Keratinocyte (primary cell): Measurements from ENCODE around the gene AUH. TPM values are rescaled to one million over a fixed set of nuclear protein-coding genes. Genes with fewer than 3 reads are reported as not detected.

ENCODE experiments used
- DNase-seq: peaks from one replicate; pipeline ENCODE4 v3.0.0-alpha.2; 2011; ENCODE audit warnings: low read depth, missing footprints, low spot score
- FAIRE-seq: peaks from 2 replicates; lab custom pipeline; 2011; peaks lifted over from hg19 to GRCh38; lab: Jason Lieb, UNC
- H2AFZ ChIP-seq: 2 replicates; pipeline ENCODE4 v1.6.0; 2012; ENCODE audit warnings: low read length, control low read depth, inconsistent platforms; ENCODE audit not compliant: control insufficient read depth
- H3K27ac ChIP-seq: 2 replicates; pipeline ENCODE4 v1.5.1; 2011; ENCODE audit warnings: low read length; ENCODE audit not compliant: control insufficient read depth, insufficient read depth
- H3K27me3 ChIP-seq: 3 replicates; pipeline ENCODE4 v1.6.0; 2011; ENCODE audit warnings: low read length; ENCODE audit not compliant: control insufficient read depth, insufficient read depth; ENCODE audit errors: extremely low read depth
- H3K36me3 ChIP-seq, 2 experiments: 2 replicates in 1 of 2; 3 replicates in 1 of 2; pipeline ENCODE4 v1.5.1; 2011; ENCODE audit warnings: low read length in 2 of 2, mild to moderate bottlenecking in 1 of 2; ENCODE audit not compliant: control insufficient read depth in 2 of 2, insufficient read depth in 2 of 2; ENCODE audit errors: extremely low read depth in 1 of 2
- H3K4me1 ChIP-seq: 3 replicates; pipeline ENCODE4 v1.5.1; 2011; ENCODE audit warnings: low read length; ENCODE audit not compliant: control insufficient read depth, insufficient read depth; ENCODE audit errors: extremely low read depth
- H3K4me2 ChIP-seq: 3 replicates; pipeline ENCODE4 v1.6.0; 2011; ENCODE audit warnings: low read depth, low read length; ENCODE audit not compliant: control insufficient read depth, insufficient read depth; ENCODE audit errors: extremely low read depth
- H3K4me3 ChIP-seq, 3 experiments: fragments of 200-600 bp in 1 of 3; sonication (generic) in 1 of 3; 2 replicates in 2 of 3; 3 replicates in 1 of 3; pipeline ENCODE4 v1.5.1; 2011 to 2016; ENCODE audit warnings: low read length in 3 of 3, mild to moderate bottlenecking in 3 of 3, control low read depth in 2 of 3, inconsistent platforms in 1 of 3, low read depth in 1 of 3, mixed read lengths in 1 of 3, mixed run types in 1 of 3, moderate library complexity in 1 of 3; ENCODE audit not compliant: control insufficient read depth in 2 of 3, insufficient read depth in 2 of 3; ENCODE audit errors: extremely low read depth in 1 of 3
- H3K79me2 ChIP-seq: 2 replicates; pipeline ENCODE4 v1.6.0; 2012; ENCODE audit warnings: low read length; ENCODE audit not compliant: control insufficient read depth, insufficient read depth
- H3K9ac ChIP-seq: 3 replicates; pipeline ENCODE4 v1.6.0; 2011; ENCODE audit warnings: low read length; ENCODE audit not compliant: control insufficient read depth, insufficient read depth; ENCODE audit errors: extremely low read depth
- H3K9me1 ChIP-seq: 3 replicates; pipeline ENCODE4 v1.6.0; 2011; ENCODE audit warnings: low read length; ENCODE audit not compliant: control insufficient read depth, insufficient read depth; ENCODE audit errors: extremely low read depth
- H3K9me3 ChIP-seq: 2 replicates; pipeline ENCODE4 v1.5.1; 2012; ENCODE audit warnings: low read depth, low read length; ENCODE audit not compliant: control insufficient read depth
- H4K20me1 ChIP-seq: 3 replicates; pipeline ENCODE4 v1.6.0; 2011; ENCODE audit warnings: low read length; ENCODE audit not compliant: control insufficient read depth, insufficient read depth; ENCODE audit errors: extremely low read depth
- EZH2 ChIP-seq: IDR thresholded peaks from one replicate; pipeline ENCODE4 v1.6.1; 2012; ENCODE audit warnings: inconsistent platforms, mild to moderate bottlenecking, low read length, moderate library complexity
- dilution Hi-C: fragments of 300-500 bp; cut with MboI; formaldehyde crosslinking; loops from one replicate; pipeline ENCODE4 v1.7.0; 2020; ENCODE audit warnings: low sequenced_read_pairs; ENCODE audit not compliant: extremely low pct_ligation_motif_present
- polyA plus RNA-seq, 5 experiments: library from polyadenylated mRNA; depleted of rRNA in 3 of 5; stranded (reverse) in 3 of 5; stranded (forward) in 1 of 5; unstranded in 1 of 5; fragments of >200 nt; gene quantifications; 1 replicate in 1 of 5; 2 replicates in 3 of 5; 3 replicates in 1 of 5; pipeline versions ENCODE4 v1.2.1 to v1.2.3, GENCODE V29; 2011 to 2012; ENCODE audit warnings: missing spikeins in 2 of 5, low read depth in 1 of 5, low replicate concordance in 1 of 5
- TF ChIP-seq, protein P1 (sequence below), 3 experiments: IDR thresholded peaks in 1 of 3; conservative IDR thresholded peaks in 1 of 3; optimal IDR thresholded peaks in 1 of 3; 2 replicates in 2 of 3; 3 replicates in 1 of 3; pipeline versions ENCODE3 to v1.5.1; 2011; ENCODE audit warnings: low read length in 3 of 3, mild to moderate bottlenecking in 3 of 3, moderate library complexity in 2 of 3, control low read depth in 1 of 3, inconsistent platforms in 1 of 3; ENCODE audit not compliant: insufficient read depth in 2 of 3; ENCODE audit errors: extremely low read depth in 1 of 3

Gene AUH
- polyA plus RNA-seq, 1 donor (not counting 4 experiments of a cell fraction or from before 2014, with no cell fraction given), result 5.5 TPM

DNA sequence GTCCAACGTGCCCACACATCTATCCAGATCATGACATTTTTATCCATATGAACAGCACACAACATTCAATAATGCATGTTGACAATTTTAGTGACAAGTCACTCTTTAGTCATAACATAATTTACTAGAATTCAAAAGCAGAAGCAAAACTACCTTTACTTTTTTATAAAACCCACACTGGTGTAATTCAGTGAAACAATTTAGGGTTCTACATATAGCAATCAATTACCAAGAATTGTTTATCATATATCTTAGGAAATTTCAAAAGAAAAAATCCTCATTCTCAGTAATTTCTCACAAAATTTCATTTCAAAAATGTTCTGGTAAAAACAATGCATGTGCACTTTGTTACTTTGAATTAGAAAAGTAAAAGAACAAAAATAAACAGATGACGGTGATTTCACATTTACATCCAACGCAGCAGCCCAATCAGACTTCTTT lies 12.6 kb downstream of the AUH start:
- no peak for FAIRE-seq
- Histone ChIP-seq H3K4me1 (no peaks in the 10 kb centered on the region), H4K20me1 (no peaks in the 10 kb centered on the region), H3K36me3 (no peaks in the 10 kb centered on the region), H3K9me1 (no peaks in the 10 kb centered on the region), H3K27ac (no peak overlapping the region), H3K4me2 (no peak overlapping the region), H3K27me3 (no peaks in the 10 kb centered on the region), H2AFZ (no peak overlapping the region), H3K9ac (no peak overlapping the region), H3K9me3 (no peaks in the 10 kb centered on the region), H3K79me2 (no peaks in the 10 kb centered on the region), H3K4me3 (no peak overlapping the region)
- dilution Hi-C loops, result no loop called here
- DNase-seq, result no peak
- TF ChIP-seq EZH2, result no peak
- TF ChIP-seq, protein P1, sequence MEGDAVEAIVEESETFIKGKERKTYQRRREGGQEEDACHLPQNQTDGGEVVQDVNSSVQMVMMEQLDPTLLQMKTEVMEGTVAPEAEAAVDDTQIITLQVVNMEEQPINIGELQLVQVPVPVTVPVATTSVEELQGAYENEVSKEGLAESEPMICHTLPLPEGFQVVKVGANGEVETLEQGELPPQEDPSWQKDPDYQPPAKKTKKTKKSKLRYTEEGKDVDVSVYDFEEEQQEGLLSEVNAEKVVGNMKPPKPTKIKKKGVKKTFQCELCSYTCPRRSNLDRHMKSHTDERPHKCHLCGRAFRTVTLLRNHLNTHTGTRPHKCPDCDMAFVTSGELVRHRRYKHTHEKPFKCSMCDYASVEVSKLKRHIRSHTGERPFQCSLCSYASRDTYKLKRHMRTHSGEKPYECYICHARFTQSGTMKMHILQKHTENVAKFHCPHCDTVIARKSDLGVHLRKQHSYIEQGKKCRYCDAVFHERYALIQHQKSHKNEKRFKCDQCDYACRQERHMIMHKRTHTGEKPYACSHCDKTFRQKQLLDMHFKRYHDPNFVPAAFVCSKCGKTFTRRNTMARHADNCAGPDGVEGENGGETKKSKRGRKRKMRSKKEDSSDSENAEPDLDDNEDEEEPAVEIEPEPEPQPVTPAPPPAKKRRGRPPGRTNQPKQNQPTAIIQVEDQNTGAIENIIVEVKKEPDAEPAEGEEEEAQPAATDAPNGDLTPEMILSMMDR (optimal IDR thresholded peaks at IDR 0.05 in 1 of 3, IDR thresholded peaks at IDR 0.05 in 1 of 3, conservative IDR thresholded peaks at IDR 0.05 in 1 of 3; ENCODE audit: extremely low read depth in 1 of 3, insufficient read depth in 2 of 3, low read length in 3 of 3), result no peak

DNA sequence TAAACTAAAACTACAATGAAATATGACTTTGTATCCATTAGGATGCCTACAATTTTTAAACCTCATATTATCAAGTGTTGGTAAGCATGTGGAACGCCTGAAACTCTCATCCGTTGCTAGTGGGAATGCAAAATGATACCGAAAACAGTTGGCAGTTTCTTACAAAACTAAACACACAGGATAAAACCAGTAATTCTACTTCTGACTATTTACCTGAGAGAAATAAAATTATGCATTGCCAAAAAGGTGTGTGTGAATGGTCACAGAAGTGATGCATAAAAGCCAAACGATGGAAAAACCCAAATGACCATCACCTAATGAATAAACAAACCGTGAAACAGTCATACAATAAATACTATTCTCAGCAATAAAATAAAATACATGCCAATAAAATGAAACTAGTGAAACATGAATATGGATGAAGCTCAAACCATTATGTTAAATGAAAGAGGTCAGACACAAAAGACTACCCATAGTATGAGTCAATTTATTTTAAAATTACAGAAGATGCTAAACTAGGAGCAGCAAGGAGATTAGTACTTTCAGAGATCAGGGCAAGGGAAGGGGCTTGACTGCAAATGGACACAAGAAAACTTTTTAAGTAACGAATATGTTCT lies 13.4 kb downstream of the AUH start:
- Histone ChIP-seq H3K79me2 (no peaks in the 10 kb centered on the region), H3K4me2 (no peak overlapping the region), H2AFZ (no peak overlapping the region), H3K9me3 (no peaks in the 10 kb centered on the region), H3K4me1 (no peaks in the 10 kb centered on the region), H3K36me3 (no peaks in the 10 kb centered on the region), H3K27me3 (no peaks in the 10 kb centered on the region), H3K4me3 (no peak overlapping the region), H3K27ac (no peak overlapping the region), H3K9me1 (no peaks in the 10 kb centered on the region), H4K20me1 (no peaks in the 10 kb centered on the region), H3K9ac (no peak overlapping the region)
- DNase-seq, result no peak
- TF ChIP-seq, protein P1 (optimal IDR thresholded peaks at IDR 0.05 in 1 of 3, IDR thresholded peaks at IDR 0.05 in 1 of 3, conservative IDR thresholded peaks at IDR 0.05 in 1 of 3; ENCODE audit: extremely low read depth in 1 of 3, insufficient read depth in 2 of 3, low read length in 3 of 3), result no peak
- no peak for TF ChIP-seq EZH2
- no peak for FAIRE-seq
- dilution Hi-C loops, result no loop called here
